Kidney capillary endothelial cell (primary cell): ENCODE results near the gene PCDHGA8.
"Not testable (repeated sequence)": the region's sequence is repeated elsewhere in the genome, so short reads cannot be mapped to it uniquely, and the experiment has no call there.

ENCODE experiments used
- DNase-seq: peaks from one replicate; pipeline ENCODE4 v3.0.0-alpha.2; 2018; ENCODE audit warnings: low spot score

The PCDHGA8 gene

DNA sequence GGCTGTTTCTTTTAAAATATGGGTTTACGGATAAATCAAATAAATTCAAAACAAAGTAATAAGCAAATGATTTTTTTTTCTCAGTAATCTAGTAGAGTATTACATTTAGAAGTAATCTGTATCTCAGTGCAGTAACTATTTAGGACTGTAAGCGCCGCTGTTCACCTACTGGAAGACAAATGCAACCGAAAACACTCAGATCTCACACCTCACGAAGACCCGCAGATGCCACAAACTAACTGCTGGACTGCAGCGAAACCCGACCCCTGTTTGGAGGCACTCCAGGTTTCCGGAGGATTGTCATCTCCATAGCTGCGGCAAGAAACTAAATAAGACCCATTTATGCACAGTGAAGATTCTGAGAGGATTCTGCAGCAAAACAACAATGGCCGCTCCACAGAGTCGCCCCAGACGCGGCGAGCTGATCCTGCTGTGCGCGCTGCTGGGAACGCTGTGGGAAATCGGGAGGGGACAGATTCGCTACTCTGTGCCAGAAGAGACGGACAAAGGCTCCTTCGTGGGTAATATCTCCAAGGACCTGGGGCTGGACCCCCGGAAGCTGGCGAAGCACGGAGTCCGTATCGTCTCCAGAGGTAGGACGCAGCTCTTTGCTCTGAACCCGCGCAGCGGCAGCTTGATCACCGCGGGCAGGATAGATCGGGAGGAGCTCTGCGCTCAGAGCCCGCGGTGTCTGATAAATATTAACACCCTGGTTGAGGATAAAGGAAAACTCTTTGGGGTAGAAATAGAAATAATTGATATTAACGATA, at the start of gene PCDHGA8:
PCDHGA8 (plus strand) TSS at position 205 of the 770 bp plus-strand sequence; CDS start at position 386, 181 bp downstream.
- no peak for DNase-seq

DNA sequence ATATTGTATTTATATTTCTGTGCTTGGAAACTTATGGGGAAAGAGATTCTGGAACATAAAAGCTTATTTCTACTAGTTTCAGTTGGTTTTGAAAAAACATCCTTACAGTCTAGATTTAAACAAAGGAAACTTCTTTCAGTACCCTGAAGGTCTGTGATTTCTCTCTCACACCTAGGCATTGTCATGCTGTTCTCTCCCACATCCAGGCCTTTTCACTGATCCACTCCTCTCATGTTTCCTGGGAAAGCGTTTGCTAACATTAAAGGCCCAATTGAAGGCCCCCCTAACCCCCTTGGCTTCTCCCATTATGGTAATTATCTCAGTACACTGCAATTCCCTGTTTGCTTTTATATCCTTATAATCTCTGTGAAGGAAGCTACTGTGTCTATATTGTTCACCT, 49.7 kb upstream of the PCDHGA8 start:
- no peak for DNase-seq

DNA sequence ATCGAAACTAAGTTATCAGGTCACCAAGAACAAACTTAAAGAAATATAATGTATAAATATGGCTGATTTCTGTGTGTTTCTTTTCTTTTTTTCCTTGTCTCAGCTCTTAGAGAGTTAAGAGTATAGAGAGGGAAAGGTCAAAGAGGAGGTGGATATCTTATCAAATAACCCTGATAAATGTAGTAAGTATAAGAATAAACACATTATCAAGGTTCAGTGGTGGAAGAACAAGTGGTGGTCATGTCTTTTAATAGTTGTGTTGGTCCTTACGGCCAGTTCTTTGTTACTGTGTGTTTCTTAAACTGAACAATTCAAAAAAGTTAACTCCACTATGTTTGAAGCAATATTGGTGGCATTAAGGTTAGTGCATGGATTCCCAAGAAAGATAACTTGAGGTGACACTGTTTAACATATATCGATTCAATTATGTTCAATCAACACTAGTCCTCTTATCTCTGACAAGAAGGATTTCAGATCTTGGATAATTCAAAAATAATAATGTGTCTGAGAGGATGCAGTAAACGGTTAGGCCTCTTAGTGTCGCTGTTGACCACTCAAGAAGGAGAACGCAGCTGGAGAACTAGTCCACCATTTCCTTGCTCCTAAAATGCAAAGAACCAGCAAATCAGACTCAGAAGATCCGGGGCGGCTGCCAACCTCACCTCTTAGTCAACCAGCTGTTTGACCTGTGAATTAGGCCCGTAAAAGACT, 49.0 kb upstream of the PCDHGA8 start, which contains the start of gene PCDHGA3:
PCDHGA3 (plus strand) TSS at position 588 of the 711 bp plus-strand sequence. CDS start 205 bp downstream, outside the sequence.
- DNase-seq = peak; percentile 36

DNA sequence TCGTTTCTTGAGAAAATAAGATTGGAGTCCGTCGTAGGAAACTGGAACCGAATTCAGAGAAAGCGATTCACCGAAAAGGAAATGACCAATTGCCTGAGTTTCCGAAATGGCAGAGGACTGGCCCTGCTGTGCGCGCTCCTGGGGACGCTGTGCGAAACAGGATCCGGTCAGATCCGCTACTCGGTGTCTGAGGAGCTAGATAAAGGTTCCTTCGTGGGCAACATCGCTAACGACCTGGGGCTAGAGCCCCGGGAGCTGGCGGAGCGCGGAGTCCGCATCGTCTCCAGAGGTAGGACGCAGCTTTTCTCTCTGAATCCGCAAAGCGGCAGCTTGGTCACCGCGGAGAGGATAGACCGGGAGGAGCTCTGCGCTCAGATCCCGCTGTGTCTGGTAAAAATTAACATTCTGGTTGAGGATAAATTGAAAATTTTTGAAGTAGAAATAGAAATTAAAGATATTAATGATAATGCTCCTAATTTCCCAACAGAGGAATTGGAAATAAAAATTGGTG, 48.4 kb upstream of the PCDHGA8 start:
- DNase-seq = no peak

DNA sequence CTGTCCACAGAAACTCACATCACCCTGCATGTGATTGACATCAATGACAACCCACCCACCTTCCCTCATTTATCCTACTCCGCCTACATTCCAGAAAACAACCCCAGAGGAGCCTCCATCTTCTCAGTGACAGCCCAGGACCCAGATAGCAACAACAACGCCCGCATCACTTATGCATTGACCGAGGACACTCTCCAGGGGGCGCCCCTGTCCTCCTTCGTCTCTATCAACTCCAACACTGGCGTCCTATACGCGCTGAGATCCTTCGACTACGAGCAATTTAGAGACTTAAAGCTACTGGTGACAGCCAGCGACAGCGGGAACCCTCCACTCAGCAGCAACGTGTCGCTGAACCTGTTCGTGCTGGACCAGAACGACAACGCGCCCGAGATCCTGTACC, 47.1 kb upstream of the PCDHGA8 start:
- DNase-seq = no peak

DNA sequence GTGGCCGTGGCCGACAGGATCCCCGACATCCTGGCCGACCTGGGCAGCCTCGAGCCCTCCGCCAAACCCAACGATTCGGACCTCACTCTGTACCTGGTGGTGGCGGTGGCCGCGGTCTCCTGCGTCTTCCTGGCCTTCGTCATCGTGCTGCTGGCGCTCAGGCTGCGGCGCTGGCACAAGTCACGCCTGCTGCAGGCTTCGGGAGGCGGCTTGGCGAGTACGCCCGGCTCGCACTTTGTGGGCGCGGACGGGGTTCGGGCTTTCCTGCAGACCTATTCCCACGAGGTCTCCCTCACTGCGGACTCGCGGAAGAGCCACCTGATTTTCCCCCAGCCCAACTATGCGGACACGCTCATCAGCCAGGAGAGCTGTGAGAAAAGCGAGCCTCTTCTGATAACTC, 46.4 kb upstream of the PCDHGA8 start:
- not testable (repeated sequence) for DNase-seq

DNA sequence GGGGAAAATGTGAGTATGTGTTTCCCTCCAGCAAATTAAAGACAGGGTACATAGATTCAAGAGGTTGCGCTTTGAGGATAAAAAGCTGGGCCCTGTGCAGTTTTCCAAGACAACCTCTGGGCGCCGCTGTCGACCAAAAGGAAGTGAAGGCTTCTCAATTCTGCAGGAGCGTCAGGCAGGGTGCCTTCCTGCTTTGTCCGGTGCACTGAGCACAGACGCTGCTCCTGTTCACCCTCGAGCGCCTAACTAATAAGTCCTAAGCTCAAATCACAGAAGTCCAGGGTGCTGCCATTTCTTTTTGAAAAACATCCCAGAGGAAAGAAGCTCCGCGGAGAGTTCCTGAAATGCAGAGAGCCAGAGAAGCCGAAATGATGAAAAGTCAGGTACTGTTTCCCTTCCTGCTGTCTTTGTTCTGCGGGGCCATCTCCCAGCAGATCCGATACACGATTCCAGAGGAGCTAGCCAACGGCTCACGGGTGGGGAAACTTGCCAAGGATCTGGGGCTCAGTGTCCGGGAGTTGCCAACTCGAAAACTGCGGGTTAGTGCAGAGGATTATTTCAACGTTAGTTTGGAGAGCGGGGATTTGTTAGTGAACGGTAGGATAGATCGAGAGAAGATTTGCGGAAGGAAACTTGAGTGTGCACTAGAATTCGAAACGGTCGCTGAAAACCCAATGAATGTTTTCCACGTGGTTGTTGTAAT, 42.4 kb upstream of the PCDHGA8 start, which contains the start of gene PCDHGB1:
PCDHGB1 (plus strand) TSS at position 183 of the 703 bp plus-strand sequence; CDS start at position 345, 162 bp downstream.
- no peak for DNase-seq

DNA sequence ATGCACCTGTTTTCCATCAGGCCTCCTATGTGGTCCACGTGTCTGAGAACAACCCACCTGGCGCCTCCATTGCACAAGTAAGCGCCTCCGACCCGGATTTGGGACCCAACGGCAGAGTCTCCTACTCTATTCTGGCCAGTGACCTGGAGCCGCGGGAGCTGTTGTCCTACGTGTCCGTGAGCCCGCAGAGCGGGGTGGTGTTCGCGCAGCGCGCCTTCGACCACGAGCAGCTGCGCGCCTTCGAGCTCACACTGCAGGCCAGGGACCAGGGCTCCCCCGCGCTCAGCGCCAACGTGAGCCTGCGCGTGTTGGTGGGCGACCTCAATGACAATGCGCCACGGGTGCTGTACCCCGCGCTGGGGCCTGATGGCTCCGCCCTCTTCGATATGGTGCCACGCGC, 40.8 kb upstream of the PCDHGA8 start:
- no peak for DNase-seq

DNA sequence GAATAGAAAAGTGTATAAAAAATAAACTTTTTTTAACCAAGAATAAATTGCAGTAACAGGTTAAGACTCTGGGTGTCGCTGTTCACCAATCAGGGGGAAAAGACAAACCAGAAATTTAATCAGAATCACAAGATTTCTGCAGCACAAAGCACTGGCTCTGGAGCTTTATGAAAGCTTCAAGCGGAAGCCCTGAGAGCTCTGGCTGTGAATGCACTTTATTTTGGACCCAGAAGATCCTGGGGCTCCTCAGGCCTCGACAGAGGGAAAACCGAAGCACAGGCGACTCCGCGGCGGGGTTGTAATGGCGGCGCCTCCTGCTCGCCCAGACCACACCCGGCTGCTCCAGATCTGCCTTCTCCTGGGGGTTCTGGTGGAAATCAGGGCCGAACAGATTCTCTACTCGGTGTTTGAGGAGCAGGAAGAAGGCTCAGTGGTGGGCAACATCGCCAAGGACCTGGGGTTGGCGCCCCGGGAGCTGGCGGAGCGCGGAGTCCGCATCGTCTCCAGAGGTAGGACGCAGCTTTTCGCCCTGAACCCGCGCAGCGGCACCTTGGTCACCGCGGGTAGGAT, 37.4 kb upstream of the PCDHGA8 start, which contains the start of gene PCDHGA4:
PCDHGA4 (plus strand) TSS at position 122 of the 570 bp plus-strand sequence; CDS start at position 209, 87 bp downstream.
- no peak for DNase-seq

DNA sequence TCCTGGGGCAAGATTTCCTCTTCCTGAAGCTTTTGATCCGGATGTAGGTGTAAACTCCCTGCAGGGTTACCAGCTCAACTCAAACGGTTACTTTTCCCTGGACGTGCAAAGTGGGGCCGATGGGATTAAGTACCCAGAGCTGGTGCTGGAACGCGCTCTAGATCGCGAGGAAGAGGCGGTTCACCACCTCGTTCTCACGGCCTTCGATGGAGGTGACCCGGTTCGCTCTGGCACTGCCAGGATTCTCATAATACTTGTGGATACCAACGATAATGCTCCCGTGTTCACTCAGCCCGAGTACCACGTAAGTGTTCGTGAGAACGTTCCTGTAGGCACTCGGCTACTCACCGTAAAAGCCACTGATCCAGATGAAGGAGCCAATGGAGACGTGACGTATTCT, 36.8 kb upstream of the PCDHGA8 start:
- DNase-seq = no peak

DNA sequence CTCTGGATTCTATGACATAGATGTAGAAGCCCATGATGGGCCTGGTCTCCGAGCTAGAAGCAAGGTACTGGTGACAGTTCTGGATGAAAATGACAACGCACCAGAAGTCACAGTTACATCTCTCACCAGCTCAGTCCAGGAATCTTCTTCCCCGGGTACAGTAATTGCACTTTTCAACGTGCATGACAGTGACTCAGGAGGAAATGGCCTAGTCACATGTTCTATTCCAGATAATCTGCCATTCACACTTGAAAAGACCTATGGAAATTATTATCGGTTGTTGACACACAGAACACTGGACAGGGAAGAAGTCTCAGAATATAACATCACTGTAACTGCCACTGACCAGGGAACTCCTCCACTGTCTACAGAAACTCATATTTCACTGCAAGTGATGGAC, 36.3 kb upstream of the PCDHGA8 start:
- no peak for DNase-seq

DNA sequence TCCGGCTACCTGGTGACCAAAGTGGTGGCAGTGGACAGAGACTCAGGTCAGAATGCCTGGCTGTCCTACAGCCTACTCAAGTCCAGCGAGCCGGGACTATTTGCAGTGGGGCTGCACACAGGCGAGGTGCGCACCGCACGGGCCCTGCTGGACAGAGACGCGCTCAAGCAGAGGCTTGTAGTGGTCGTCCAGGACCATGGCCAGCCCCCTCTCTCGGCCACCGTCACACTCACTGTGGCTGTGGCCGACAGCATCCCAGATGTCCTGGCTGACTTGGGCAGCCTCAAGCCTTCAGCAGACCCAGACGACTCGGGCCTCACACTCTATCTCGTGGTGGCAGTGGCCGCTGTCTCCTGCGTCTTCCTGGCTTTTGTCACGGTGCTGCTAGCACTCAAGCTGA, 35.5 kb upstream of the PCDHGA8 start:
- DNase-seq = no peak

DNA sequence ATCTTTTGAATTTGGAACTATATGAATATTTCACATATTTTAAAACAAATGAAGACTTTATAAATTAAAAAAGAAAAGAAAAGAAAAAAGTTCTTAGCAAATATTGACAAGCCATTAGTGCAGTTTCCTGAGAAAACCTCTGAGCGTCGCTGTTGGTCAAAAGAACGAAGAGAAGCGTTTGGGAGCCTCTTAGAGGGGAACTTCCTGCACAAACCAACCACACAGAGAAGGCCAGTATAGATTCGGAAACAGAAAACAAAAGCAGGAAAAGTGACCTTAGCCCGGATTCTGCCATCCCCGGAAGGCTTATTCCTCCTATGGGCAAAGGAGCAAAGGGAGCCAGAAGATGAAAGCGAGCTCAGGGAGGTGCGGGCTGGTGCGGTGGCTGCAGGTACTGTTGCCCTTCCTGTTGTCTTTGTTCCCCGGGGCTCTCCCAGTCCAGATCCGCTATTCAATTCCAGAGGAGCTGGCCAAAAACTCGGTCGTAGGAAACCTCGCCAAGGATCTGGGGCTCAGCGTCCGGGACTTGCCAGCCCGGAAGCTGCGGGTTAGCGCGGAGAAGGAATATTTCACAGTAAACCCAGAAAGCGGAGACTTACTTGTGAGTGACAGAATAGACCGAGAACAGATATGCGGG, 32.5 kb upstream of the PCDHGA8 start, which contains the start of gene PCDHGB2:
PCDHGB2 (plus strand) TSS at position 205 of the 637 bp plus-strand sequence; CDS start at position 347, 142 bp downstream.
- no peak for DNase-seq

DNA sequence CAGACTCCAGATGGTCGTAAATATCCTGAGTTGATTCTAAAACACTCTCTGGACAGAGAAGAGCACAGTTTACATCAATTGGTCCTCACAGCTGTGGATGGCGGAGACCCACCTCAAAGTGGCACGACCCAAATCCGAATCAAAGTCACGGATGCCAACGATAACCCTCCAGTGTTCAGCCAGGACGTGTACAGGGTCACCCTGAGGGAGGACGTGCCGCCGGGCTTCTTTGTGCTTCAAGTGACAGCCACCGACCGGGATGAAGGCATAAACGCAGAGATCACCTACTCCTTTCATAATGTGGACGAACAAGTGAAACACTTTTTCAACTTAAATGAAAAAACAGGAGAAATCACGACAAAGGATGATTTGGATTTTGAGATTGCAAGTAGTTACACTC, 31.7 kb upstream of the PCDHGA8 start:
- DNase-seq = no peak

DNA sequence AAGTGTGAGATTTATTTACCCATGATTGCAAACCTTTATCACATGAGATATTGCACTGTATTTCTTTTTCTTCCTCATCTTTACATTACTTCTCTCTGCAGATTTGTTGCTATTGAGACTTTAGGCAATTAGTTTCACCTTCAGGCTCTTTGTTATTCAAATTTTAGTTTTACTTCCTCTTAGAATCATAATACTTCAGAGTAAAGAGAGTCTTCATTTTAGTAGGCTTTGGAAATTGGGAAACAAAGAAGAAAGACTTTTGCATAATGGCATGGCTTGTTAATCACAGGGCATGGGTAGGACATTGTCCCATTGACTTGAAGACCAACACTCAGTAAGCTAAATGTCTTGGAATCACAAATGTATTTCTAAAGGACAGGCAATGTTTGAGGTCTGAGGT, 29.7 kb upstream of the PCDHGA8 start:
- no peak for DNase-seq

DNA sequence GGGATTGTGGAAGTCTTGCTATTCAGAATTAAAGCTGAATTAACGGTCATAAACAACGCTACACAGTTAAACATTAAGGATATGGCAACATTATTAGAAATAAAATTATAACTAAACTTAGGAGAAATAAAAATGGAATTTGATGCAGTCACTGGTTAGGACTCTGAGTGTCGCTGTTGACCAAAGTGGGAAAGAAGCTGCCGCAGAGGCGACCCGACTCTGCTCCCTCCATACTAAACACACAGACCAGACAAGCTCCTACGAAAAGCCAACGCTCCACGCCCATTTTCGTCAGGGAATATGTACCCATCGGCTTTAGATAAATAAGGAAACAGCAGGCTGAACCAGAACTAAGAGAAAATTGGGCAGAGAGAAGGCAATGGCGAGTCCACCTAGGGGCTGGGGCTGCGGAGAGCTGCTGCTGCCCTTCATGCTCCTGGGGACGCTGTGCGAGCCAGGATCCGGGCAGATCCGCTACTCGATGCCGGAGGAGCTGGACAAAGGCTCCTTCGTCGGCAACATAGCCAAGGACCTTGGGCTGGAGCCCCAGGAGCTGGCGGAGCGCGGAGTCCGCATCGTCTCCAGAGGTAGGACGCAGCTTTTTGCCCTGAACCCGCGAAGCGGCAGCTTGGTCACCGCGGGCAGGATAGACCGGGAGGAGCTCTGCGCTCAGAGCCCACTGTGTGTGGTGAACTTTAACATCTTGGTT, 28.3 kb upstream of the PCDHGA8 start, which contains the start of gene PCDHGA5:
PCDHGA5 (plus strand) TSS at position 211 of the 709 bp plus-strand sequence; CDS start at position 380, 169 bp downstream.
- no peak for DNase-seq

DNA sequence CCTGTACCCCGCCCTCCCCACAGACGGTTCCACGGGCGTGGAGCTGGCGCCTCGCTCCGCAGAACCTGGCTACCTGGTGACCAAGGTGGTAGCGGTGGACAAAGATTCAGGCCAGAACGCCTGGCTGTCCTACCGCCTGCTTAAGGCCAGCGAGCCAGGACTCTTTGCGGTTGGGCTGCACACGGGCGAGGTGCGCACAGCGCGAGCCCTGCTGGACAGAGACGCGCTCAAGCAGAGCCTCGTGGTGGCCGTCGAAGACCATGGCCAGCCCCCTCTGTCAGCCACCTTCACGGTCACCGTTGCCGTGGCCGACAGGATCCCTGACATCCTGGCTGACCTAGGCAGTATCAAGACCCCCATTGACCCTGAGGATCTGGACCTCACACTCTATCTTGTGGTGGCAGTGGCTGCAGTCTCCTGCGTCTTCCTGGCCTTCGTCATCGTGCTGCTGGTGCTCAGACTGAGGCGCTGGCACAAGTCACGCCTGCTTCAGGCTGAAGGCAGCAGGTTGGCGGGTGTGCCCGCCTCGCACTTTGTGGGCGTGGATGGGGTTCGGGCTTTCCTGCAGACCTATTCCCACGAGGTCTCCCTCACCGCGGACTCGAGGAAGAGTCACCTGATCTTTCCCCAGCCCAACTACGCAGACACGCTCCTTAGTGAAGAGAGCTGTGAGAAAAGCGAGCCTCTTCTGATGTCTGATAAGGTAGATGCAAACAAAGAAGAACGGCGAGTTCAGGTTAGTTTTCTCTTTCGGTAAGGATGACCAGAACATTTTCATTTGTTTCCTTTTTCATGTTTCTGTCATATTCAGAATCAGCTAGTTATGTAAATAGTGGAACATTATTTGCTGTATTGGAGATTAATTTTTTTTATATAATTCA, 26.2 kb upstream of the PCDHGA8 start:
- no peak for DNase-seq

DNA sequence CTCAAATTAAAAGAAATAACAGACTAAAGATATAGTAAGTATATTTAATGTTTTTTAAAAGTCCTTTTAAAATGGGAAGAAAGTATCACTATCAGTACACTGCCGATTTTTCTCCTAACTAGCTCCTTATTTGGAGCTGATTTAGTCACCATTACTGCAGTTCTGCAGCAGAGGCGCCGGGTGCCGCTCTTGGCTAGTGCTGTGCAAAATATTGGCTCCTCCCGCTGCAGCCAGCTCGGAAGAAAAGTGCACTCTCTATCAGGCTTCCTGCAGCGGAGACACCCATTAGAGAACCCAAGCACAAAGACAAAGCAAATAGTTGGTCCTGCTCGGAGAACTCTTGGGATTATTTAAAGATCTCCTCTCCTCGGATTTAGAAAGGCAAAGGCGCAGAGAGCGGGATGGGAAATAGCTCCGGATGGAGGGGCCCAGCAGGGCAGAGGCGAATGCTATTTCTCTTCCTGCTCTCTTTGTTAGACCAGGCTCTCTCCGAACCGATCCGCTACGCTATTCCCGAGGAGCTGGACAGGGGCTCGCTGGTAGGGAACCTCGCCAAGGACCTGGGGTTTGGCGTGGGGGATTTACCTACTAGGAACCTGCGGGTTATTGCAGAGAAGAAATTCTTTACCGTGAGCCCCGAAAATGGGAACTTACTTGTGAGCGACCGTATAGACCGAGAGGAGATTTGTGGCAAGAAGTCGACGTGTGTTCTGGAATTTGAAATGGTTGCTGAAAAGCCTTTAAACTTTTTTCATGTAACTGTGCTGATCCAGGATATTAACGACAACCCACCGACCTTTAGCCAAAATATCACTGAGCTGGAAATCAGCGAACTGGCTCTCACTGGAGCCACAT, 22.2 kb upstream of the PCDHGA8 start, which contains the start of gene PCDHGB3:
PCDHGB3 (plus strand) TSS at position 249 of the 855 bp plus-strand sequence; CDS start at position 402, 153 bp downstream.
- no peak for DNase-seq
